Naive B cell (primary cell): ENCODE measurements around the gene SNX3. TPM values are rescaled to one million over a fixed set of nuclear protein-coding genes. Genes with fewer than 3 reads are reported as not detected.
"Not testable (repeated sequence)": the region's sequence is repeated elsewhere in the genome, so short reads cannot be mapped to it uniquely, and the experiment has no call there.

ENCODE experiments used
- ATAC-seq, 2 donors: fragments of 150-1000 bp; cut with Tn5 transposase; 2 replicates each; pipeline ENCODE4 v1.10.0; 2021; ENCODE audit warnings: low read depth in 2 of 2, mild to moderate bottlenecking in 2 of 2, moderate library complexity in 2 of 2
- DNase-seq: peaks from one replicate; pipeline ENCODE4 v3.0.0; 2022
- H3K27ac Mint-ChIP-seq, 6 donors: one replicate each; pipeline ENCODE4 v1.8.0; 2020 to 2022; ENCODE audit warnings: mild to moderate bottlenecking in 6 of 6, mixed read lengths in 6 of 6, moderate library complexity in 5 of 6, inconsistent platforms in 2 of 6
- H3K27me3 Mint-ChIP-seq, 3 donors: one replicate each; pipeline ENCODE4 v1.8.0; 2021 to 2022; ENCODE audit warnings: mixed read lengths in 3 of 3, mild to moderate bottlenecking in 1 of 3
- H3K36me3 Mint-ChIP-seq, 2 donors: one replicate each; pipeline ENCODE4 v1.8.0; 2020 to 2022; ENCODE audit warnings: mixed read lengths in 2 of 2, inconsistent platforms in 1 of 2, mild to moderate bottlenecking in 1 of 2
- H3K4me1 Mint-ChIP-seq, 3 donors: one replicate each; pipeline ENCODE4 v1.8.0; 2020 to 2022; ENCODE audit warnings: mixed read lengths in 3 of 3, inconsistent platforms in 1 of 3, mild to moderate bottlenecking in 1 of 3, moderate library complexity in 1 of 3
- H3K4me3 Mint-ChIP-seq, 8 donors: one replicate each; pipeline ENCODE4 v1.8.0; 2020 to 2022; ENCODE audit warnings: mild to moderate bottlenecking in 8 of 8, mixed read lengths in 8 of 8, moderate library complexity in 8 of 8, inconsistent platforms in 2 of 8
- H3K9me3 Mint-ChIP-seq, 7 donors: one replicate each; pipeline ENCODE4 v1.8.0; 2020 to 2022; ENCODE audit warnings: mixed read lengths in 7 of 7, mild to moderate bottlenecking in 5 of 7, inconsistent platforms in 2 of 7, moderate library complexity in 1 of 7
- polyA plus RNA-seq, 6 donors: library from polyadenylated mRNA; unstranded; fragments of 300-500 nt; fragmentation: Illumina TruSeq; gene quantifications; one replicate each; pipeline ENCODE4 v1.2.3, GENCODE V29; 2021; ENCODE audit warnings: low read depth in 6 of 6

The SNX3 gene
- 100 to 1,000 TPM; 601 to 963 (median 659) TPM for polyA plus RNA-seq

GRCh38 chr6:108260809-108261569, at the start of gene SNX3:
SNX3 (minus strand) TSS chr6:108261040; CDS start chr6:108260921, 119 bp downstream.
- H3K36me3 Mint-ChIP-seq: peaks cover 0 to 5% of the 10 kb centered on the region in 2 donors
- peak within 1 kb of the TSS; percentile 85 to 99 (median 96) for H3K4me3 Mint-ChIP-seq
- peak; percentile 99 for DNase-seq
- no peaks in the 10 kb centered on the region for H3K9me3 Mint-ChIP-seq
- H3K27ac Mint-ChIP-seq: peak within 1 kb of the TSS; percentile 93 to 98 (median 96)
- no peaks in the 10 kb centered on the region for H3K27me3 Mint-ChIP-seq
- ATAC-seq: peak; percentile 82 to 84
- peaks cover 8 to 48% (median 14%) of the 10 kb centered on the region in 3 donors for H3K4me1 Mint-ChIP-seq

DNA sequence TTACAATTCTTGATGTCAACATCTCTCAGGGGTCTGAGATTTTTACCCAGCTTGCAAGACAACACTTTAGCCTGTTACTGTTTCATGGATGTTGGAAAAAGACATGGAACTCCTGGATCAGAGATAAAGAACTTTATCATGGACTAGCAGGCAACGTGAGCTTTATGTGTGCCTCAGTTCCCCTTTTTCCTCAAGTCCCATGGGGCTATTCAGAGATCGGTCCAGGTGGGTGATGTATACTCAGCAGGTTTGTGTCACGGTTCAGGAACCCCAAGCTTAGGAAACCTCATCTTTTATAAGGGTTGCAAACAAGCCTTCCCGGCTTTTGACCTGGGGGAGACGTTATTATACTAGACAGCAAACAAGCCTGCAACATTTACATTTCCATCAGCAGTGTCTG, 49.0 kb upstream of the SNX3 start:
- DNase-seq (no peak), ATAC-seq (no peak)
- Mint-ChIP-seq H3K36me3 (no peaks in the 10 kb centered on the region), H3K9me3 (no peaks in the 10 kb centered on the region), H3K27ac (no peak overlapping the region), H3K4me1 (peaks cover 6 to 24% (median 16%) of the 10 kb centered on the region in 3 donors), H3K27me3 (no peaks in the 10 kb centered on the region), H3K4me3 (no peak overlapping the region)

DNA sequence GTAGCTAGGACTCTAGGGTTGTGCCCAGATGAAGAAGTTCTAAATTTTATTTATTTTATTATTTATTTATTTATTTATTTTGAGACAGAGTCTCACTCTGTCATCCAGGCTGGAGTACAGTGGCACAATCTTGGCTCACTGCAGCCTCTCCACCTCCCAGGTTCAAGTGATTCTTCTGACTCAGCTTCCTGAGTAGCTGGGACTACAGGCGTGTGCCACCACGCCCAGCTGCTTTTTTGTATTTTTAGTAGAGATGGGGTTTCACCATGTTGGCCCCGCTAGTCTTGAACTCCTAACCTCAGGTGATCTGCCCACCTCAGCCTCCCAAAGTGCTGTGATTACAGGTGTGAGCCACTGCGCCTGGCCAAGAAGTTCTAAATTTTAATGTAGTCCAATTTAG, 47.8 kb upstream of the SNX3 start:
- not testable (repeated sequence) for H3K36me3 Mint-ChIP-seq, DNase-seq, H3K27me3 Mint-ChIP-seq, H3K9me3 Mint-ChIP-seq, H3K4me3 Mint-ChIP-seq, ATAC-seq
- H3K4me1 Mint-ChIP-seq: peaks cover 6 to 21% (median 14%) of the 10 kb centered on the region in 3 donors
- H3K27ac Mint-ChIP-seq: peak overlapping the region in 1 of 6 donors; percentile 30

GRCh38 chr6:108304646-108305045, 43.8 kb upstream of the SNX3 start:
- DNase-seq (no peak), ATAC-seq (no peak)
- Mint-ChIP-seq H3K9me3 (peaks cover 0 to 2% (median 0%) of the 10 kb centered on the region in 7 donors), H3K36me3 (peaks cover 0 to 5% of the 10 kb centered on the region in 2 donors), H3K4me3 (no peak overlapping the region), H3K27ac (no peak overlapping the region), H3K27me3 (no peaks in the 10 kb centered on the region), H3K4me1 (peaks cover under 1 to 8% (median 3%) of the 10 kb centered on the region in 3 donors)

- Mint-ChIP-seq H3K27ac (no peak overlapping the region), H3K9me3 (peaks cover 0 to 2% (median 0%) of the 10 kb centered on the region in 7 donors), H3K36me3 (peaks cover 0 to 5% of the 10 kb centered on the region in 2 donors), H3K4me1 (peaks cover 11 to 17% (median 15%) of the 10 kb centered on the region in 3 donors), H3K4me3 (no peak overlapping the region), H3K27me3 (no peaks in the 10 kb centered on the region)
- ATAC-seq (no peak), DNase-seq (no peak)
Observed at GRCh38 chr6:108302386-108302785, 41.5 kb upstream of the SNX3 start.

DNA sequence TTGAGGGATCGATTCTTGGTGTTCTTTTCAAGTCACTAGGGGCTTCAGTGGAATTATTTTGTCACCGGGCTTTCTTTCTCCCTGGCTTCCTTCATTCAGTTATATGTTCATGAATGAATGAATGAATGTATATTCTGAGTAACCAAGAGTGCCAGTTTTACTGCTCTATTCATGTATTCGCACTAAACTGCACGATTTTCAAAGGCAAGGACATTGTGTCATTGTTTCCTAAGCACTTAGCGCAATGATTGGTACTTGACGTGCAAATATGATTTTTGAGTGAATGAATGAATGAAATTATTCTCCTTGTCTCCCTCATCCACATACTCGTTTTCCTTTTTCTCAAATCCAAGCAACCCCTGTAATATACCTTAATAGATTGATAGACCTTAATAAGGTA, 34.8 kb upstream of the SNX3 start:
- H3K4me3 Mint-ChIP-seq: peak overlapping the region; percentile 94 to 99 (median 98)
- H3K36me3 Mint-ChIP-seq: no peaks in the 10 kb centered on the region
- no peaks in the 10 kb centered on the region for H3K9me3 Mint-ChIP-seq
- peaks cover 22 to 37% (median 24%) of the 10 kb centered on the region in 3 donors for H3K4me1 Mint-ChIP-seq
- no peak for ATAC-seq
- no peaks in the 10 kb centered on the region for H3K27me3 Mint-ChIP-seq
- DNase-seq: no peak
- peak overlapping the region; percentile 99 to 100 (median 99) for H3K27ac Mint-ChIP-seq

GRCh38 chr6:108294727-108295625, 34.1 kb upstream of the SNX3 start, which contains the start of gene AFG1L:
AFG1L (plus strand) TSS chr6:108295054; CDS start chr6:108295080, 26 bp downstream.
- peaks cover 22 to 37% (median 24%) of the 10 kb centered on the region in 3 donors for H3K4me1 Mint-ChIP-seq
- H3K9me3 Mint-ChIP-seq: no peaks in the 10 kb centered on the region
- DNase-seq: peak; percentile 89

GRCh38 chr6:108294297-108294726, 33.5 kb upstream of the SNX3 start:
- peaks cover 18 to 33% (median 20%) of the 10 kb centered on the region in 3 donors for H3K4me1 Mint-ChIP-seq
- no peaks in the 10 kb centered on the region for H3K36me3 Mint-ChIP-seq
- no peak for DNase-seq
- ATAC-seq: peak; percentile 51 to 53
- H3K4me3 Mint-ChIP-seq: peak overlapping the region; percentile 94 to 99 (median 98)
- H3K27me3 Mint-ChIP-seq: no peaks in the 10 kb centered on the region
- no peaks in the 10 kb centered on the region for H3K9me3 Mint-ChIP-seq
- H3K27ac Mint-ChIP-seq: peak overlapping the region; percentile 99 to 100 (median 99)

More at GRCh38 chr6:108294727-108295625, 34.1 kb upstream of the SNX3 start, which contains the start of gene AFG1L:
- Mint-ChIP-seq H3K27me3 (no peaks in the 10 kb centered on the region), H3K36me3 (no peaks in the 10 kb centered on the region), H3K27ac (peak within 1 kb of the TSS; percentile 99 to 100 (median 99)), H3K4me3 (peak within 1 kb of the TSS; percentile 94 to 99 (median 98))
- ATAC-seq: peak; percentile 89

DNA sequence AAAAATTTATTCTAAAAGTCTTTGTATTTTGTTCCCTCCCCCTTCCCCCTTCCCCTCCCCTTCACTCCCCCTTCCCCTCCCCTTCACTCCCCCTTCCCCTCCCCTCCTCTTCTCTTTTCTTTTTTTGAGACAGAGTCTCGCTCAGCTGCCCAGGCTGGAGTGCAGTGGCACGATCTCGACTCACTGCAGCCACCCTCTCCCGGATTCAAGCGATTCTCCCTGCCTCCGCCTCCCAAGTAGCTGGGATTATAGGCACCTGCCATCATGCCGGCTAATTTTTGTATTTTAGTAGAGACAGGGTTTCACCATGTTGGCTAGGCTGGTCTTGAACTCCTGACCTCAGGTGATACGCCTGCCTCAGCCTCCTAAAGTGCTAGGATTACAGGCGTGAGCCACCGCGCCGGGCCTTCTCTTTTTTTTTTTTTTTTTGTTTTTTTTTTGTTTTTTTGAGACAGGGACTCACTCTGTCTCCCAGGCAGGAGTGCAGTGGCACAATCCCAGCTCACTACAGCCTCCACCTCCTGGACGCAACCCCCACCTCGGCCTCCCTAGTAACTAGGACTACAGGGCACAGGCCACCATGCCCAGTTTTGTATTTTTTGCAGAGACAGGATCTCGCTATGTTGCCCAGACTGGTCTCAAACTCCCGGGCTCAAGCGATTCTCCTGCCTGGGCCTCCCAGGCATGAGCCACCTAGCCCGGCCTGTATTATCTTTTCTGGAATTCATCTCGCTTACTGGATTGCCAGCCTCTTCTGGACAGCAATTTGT, 32.9 kb upstream of the SNX3 start:
- ATAC-seq: no peak
- DNase-seq: peak; percentile 1

GRCh38 chr6:108292561-108292960, 31.7 kb upstream of the SNX3 start:
- DNase-seq, H3K27me3 Mint-ChIP-seq, H3K9me3 Mint-ChIP-seq, ATAC-seq, H3K36me3 Mint-ChIP-seq: not testable (repeated sequence)
- peaks cover 8 to 23% (median 13%) of the 10 kb centered on the region in 3 donors for H3K4me1 Mint-ChIP-seq
- peak overlapping the region in 3 of 8 donors; percentile 3 to 62 (median 28) for H3K4me3 Mint-ChIP-seq
- H3K27ac Mint-ChIP-seq: peak overlapping the region in 3 of 6 donors; percentile 3 to 80 (median 36)

More for the DNA sequence above, 32.9 kb upstream of the SNX3 start:
- Mint-ChIP-seq H3K27me3 (no peaks in the 10 kb centered on the region), H3K4me3 (peak overlapping the region; percentile 94 to 99 (median 98)), H3K36me3 (no peaks in the 10 kb centered on the region), H3K27ac (peak overlapping the region; percentile 99 to 100 (median 99)), H3K4me1 (peaks cover 16 to 29% (median 18%) of the 10 kb centered on the region in 3 donors), H3K9me3 (no peaks in the 10 kb centered on the region)

GRCh38 chr6:108291091-108291490, 30.3 kb upstream of the SNX3 start:
- H3K27me3 Mint-ChIP-seq: no peaks in the 10 kb centered on the region
- H3K4me3 Mint-ChIP-seq: peak overlapping the region in 1 of 8 donors; percentile 77
- H3K4me1 Mint-ChIP-seq: peaks cover 8 to 20% (median 13%) of the 10 kb centered on the region in 3 donors
- no peak overlapping the region for H3K27ac Mint-ChIP-seq
- no peaks in the 10 kb centered on the region for H3K36me3 Mint-ChIP-seq
- ATAC-seq: no peak
- no peaks in the 10 kb centered on the region for H3K9me3 Mint-ChIP-seq
- DNase-seq: no peak

- DNase-seq: no peak
- Mint-ChIP-seq H3K27ac (no peak overlapping the region), H3K9me3 (no peaks in the 10 kb centered on the region), H3K4me1 (peaks cover 2 to 4% (median 2%) of the 10 kb centered on the region in 3 donors), H3K4me3 (no peak overlapping the region), H3K27me3 (peaks cover 0 to 3% (median 2%) of the 10 kb centered on the region in 3 donors), H3K36me3 (peaks cover 0 to 3% of the 10 kb centered on the region in 2 donors)
- no peak for ATAC-seq
Observed at GRCh38 chr6:108288742-108289141, 27.9 kb upstream of the SNX3 start.
